ENCODE data around the gene ARHGAP15.

DNA sequence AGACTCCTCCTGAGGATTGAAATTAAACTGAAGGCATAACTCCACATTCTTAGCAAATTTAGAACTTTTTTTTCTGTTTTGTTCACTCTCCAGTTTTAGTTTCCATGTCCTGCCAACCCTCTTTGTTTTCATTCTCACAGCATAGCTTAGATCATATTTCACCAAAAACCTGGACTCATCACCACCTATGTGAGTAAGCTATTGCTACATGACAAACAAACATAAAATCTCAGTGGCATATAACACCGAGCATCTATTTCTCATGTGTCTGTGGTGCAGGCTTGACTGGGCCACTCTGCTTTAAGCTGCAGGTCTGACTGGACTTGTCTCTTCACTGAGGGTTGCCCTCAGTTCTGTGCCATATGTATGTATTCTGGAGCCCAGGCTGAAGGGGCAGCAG lies 385.2 kb downstream of the ARHGAP15 start:
- TF ChIP-seq, protein P1, sequence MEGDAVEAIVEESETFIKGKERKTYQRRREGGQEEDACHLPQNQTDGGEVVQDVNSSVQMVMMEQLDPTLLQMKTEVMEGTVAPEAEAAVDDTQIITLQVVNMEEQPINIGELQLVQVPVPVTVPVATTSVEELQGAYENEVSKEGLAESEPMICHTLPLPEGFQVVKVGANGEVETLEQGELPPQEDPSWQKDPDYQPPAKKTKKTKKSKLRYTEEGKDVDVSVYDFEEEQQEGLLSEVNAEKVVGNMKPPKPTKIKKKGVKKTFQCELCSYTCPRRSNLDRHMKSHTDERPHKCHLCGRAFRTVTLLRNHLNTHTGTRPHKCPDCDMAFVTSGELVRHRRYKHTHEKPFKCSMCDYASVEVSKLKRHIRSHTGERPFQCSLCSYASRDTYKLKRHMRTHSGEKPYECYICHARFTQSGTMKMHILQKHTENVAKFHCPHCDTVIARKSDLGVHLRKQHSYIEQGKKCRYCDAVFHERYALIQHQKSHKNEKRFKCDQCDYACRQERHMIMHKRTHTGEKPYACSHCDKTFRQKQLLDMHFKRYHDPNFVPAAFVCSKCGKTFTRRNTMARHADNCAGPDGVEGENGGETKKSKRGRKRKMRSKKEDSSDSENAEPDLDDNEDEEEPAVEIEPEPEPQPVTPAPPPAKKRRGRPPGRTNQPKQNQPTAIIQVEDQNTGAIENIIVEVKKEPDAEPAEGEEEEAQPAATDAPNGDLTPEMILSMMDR (IDR thresholded peaks at IDR 0.05): no peak
- TF ChIP-seq POLR2A (IDR thresholded peaks at IDR 0.05): no peak

Measured in gastroesophageal sphincter (tissue), 3 donors.